Liver (tissue), 3 donors: Measurements from ENCODE around the gene DNAH8.

Source experiments
- ATF3 ChIP-seq: IDR thresholded peaks from 2 replicates; pipeline ENCODE4 v1.6.1; 2016; ENCODE audit warnings: antibody characterized with exemption
- CTCF ChIP-seq: fragments of 150-350 bp; IDR thresholded peaks from 2 replicates; pipeline ENCODE4 v1.5.1; 2017; ENCODE audit warnings: improper control_type of control experiment, low read depth, low read length; ENCODE audit not compliant: missing input control
- EGR1 ChIP-seq, 2 donors: IDR thresholded peaks; 2 replicates each; pipeline ENCODE4 v1.6.1; 2016 to 2018; ENCODE audit warnings: antibody characterized with exemption in 2 of 2, low read depth in 2 of 2
- FOXA1 ChIP-seq: IDR thresholded peaks from 2 replicates; pipeline ENCODE4 v1.6.1; 2016; ENCODE audit warnings: antibody characterized with exemption
- FOXA2 ChIP-seq: IDR thresholded peaks from 2 replicates; pipeline ENCODE4 v1.6.1; 2016; ENCODE audit warnings: antibody characterized with exemption
- GABPA ChIP-seq, 2 donors: IDR thresholded peaks in 1 of 2; conservative IDR thresholded peaks in 1 of 2; 2 replicates each; pipeline ENCODE4 v1.6.1; 2016; ENCODE audit warnings: antibody characterized with exemption in 2 of 2, mild to moderate bottlenecking in 1 of 2, moderate library complexity in 1 of 2
- MAX ChIP-seq: IDR thresholded peaks from 2 replicates; pipeline ENCODE4 v1.6.1; 2016; ENCODE audit warnings: antibody characterized with exemption
- RAD21 ChIP-seq, 2 donors: IDR thresholded peaks; 2 replicates each; pipeline ENCODE4 v1.6.1; 2016; ENCODE audit warnings: antibody characterized with exemption in 2 of 2, mild to moderate bottlenecking in 2 of 2
- REST ChIP-seq: IDR thresholded peaks from 2 replicates; pipeline ENCODE4 v1.6.1; 2016; ENCODE audit warnings: antibody characterized with exemption, mild to moderate bottlenecking
- RXRA ChIP-seq, 2 donors: IDR thresholded peaks; 2 replicates each; pipeline ENCODE4 v1.6.1; 2017 to 2018; ENCODE audit warnings: antibody characterized with exemption in 2 of 2, mild to moderate bottlenecking in 1 of 2
- SP1 ChIP-seq: IDR thresholded peaks from 2 replicates; pipeline ENCODE4 v1.6.1; 2018; ENCODE audit warnings: antibody characterized with exemption, mild to moderate bottlenecking
- YY1 ChIP-seq: IDR thresholded peaks from 2 replicates; pipeline ENCODE4 v1.6.1; 2016; ENCODE audit warnings: antibody characterized with exemption, mild to moderate bottlenecking
- ZBTB33 ChIP-seq: IDR thresholded peaks from 2 replicates; pipeline ENCODE4 v1.6.1; 2016; ENCODE audit warnings: antibody characterized with exemption
- donor health status: healthy.
- donor health status: healthy.

GRCh38 chr6:39075010-39075686, 360.0 kb downstream of the DNAH8 start:
- TF ChIP-seq MAX (no peak), SP1 (no peak), CTCF (no peak), GABPA (IDR thresholded peaks at IDR 0.05 in 1 of 2, conservative IDR thresholded peaks at IDR 0.05 in 1 of 2) (no peak), YY1 (no peak), REST (no peak), ZBTB33 (no peak), RAD21 (IDR thresholded peaks at IDR 0.05) (no peak), FOXA1 (no peak), FOXA2 (no peak), EGR1 (IDR thresholded peaks at IDR 0.05; ENCODE audit: low read depth in 2 of 2) (no peak), ATF3 (no peak), RXRA (IDR thresholded peaks at IDR 0.05) (no peak)
